GM18499 (cell line): ENCODE results near the gene CCDC60.

Experiments
- ATAC-seq: cut with Tn5 transposase; IDR thresholded peaks from one replicate; pipeline ENCODE4 v1.9.1; 2021; ENCODE audit warnings: moderate number of reproducible peaks; ENCODE audit not compliant: insufficient read depth, unreplicated experiment

The CCDC60 gene, protein sequence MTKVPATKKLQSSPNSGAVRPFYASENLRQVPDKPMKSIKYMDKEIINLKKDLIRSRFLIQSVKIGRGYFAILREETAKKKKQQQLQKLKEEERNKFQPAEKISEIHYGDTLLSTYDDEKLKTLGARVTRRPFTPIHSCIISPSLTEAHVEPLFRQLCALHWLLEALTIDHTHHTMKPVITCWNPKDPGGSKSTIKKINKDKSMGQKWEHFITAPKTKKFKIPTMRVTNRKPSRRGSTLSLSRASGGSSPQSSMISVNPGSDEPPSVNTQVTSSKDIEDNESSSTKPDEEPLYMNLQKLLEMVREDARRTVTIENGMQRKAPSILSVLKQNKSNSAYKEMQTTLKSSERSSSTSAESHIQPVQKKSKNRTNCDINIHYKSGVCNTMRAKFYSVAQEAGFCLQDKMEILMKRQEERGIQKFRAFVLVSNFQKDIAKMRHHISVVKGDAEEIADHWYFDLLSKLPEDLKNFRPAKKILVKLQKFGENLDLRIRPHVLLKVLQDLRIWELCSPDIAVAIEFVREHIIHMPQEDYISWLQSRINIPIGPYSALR

DNA sequence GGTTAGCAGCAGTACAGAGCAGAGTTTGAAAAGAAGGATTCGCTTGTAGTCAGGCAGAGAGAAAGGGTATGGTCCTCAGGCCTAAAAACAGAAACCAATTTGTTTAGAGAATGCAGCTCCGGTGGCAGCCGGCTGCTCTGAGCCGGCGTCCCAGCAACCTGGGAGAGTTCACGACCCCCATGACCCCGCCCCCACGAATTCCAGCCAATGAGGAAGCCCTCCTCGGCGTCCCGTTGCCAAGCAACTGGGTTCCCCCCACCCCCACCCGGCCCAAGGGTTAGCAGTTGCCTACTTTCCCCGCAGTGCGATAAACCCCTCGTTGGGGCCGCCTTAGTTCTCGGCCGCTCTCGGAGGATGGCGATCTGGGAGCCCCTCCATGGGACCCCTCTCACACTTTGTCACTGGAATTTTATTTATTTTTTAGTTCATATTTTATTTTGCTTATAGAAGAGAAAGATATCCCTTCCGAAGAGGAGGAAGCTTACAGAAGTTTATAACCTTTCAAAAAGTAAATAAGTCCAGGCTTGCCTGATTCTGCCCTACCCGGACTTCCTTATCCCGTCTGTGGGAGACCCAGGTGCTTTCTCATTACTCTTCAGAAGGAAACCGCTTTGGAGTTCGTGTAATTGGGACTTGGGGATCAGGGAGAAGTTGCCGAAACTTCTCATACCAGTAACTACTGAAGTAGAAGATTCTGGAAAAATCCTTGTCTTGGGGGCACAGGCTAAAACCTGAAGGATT lies at the start of gene CCDC60:
Gene CCDC60, plus strand, starts transcription at position 300 of the 741 bp plus-strand sequence. CDS start 448 bp downstream, outside the sequence.
- no peak for ATAC-seq

DNA sequence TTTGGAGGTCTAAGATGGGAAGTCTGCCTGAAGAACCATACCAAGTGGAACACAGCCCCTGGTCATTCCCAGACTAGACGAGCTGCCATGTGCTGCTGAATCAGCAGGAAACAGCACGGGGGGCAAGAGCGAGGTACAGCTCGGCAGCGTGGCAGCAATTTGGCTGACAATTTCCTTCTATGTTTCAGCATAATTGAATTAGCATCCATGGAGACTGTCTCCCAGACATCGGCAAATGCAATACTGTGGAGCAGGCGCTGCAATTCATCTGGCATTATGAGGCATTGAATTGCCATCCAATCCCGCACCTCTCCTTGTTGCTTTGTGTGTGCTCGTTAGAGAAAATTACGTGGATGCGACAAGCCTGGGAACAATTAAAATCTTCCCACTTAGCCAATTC lies 46.0 kb upstream of the CCDC60 start:
- no peak for ATAC-seq

DNA sequence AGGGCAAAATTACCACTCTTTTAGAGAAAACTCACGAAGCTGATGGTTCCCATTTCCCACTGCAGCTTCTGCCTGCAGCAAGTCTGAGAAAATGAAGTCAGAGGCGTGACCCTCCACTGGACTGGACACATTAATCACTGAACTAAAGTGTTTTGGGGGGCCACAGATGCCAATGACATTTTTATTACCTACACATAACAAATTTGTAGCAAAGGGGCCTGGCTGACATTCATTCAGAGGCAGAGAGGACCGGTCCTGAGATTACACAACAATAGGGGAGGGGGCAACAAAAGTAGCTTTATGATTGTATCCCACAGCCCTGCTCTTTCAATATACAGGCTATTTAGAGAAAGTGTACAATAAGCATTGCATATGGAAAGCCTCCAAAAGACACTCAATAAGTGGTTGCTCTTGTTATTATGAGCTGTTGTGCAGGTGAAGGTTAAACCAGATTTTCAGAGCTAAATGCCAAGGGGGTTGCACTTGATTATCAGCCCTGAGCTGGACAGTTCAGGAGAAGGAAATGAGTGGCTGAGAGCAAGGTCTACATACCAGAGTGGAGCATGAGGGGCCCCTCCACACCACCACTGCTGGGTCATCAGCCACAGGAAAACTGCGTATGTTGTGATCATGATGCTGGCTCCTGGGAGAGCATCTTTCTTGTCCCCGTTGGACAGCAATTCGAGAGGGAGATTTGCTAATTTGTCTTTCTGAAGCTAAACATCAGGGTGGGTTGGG lies 41.5 kb upstream of the CCDC60 start:
- no peak for ATAC-seq

DNA sequence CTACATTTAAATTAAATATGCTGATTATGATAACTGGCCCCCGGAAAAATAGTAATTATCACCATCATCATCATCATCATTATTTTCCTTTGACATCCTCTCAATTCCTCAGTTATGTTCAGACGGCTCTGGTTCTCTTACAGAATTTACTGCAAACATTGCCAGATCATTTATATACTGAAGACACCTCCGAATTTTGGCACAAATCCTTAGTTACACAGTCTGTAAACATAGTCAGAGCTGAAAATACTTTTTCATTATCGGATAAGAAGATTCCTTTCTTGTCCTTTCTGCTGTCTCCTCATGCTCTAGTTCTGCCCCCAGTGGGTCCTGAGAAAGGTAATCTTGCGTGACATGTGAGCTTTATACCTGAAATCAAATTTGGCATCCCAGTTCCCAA lies 40.3 kb upstream of the CCDC60 start:
- no peak for ATAC-seq

DNA sequence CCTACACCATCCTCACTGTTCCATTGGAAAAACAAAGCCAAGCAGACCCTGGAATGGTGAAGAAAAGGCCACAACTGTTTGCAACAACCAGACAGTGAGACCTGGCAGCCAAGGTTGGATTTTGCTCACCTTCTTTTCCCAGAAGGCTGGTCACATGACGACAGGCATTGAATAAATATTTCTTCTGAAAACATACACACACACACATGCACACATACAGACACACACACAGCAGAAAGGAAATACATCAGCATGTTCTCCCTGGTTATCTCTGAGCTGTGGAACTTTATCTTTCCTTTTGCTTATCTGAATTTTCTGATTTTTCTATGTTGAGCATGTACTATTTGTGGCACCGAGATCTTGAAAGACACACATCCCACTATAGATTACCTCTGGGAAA lies 38.0 kb upstream of the CCDC60 start:
- no peak for ATAC-seq

DNA sequence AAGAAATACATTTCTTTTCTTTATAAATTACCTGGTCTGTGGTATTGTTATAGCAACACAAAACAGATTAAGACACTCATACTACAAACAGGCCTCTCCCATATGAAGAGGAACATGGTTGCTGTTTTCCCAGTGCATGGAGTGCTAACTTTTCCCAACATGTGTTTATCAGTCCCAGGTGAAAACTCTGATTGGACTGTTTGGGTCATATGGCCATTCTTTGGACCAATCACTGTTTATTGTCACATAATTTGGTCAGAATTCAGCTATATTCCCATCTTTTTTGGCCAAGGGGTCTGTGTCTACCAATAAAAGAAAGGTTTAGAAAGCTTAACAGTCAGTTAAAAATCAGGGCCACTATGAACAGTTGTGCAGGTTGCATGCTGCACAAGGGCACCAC lies 35.4 kb upstream of the CCDC60 start:
- no peak for ATAC-seq

DNA sequence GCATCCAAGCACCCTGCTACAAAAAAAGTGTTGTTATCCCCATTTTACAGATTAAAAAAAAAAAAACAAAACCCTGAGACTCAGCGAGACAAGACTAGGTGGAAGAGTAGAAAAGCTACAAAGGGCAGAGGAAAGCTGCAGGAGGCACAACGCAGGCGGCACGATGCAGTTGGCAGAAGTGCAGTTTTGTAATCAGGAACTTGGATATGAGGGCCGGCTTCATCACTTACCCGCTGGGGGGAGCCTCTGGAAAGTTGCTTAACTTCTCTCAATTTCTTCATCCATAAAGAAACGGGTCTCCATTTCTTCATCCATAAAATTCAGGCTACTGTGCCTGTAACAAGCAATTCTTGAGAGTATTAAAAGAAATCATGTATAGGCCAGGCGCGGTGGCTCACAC lies 33.1 kb upstream of the CCDC60 start:
- no peak for ATAC-seq

DNA sequence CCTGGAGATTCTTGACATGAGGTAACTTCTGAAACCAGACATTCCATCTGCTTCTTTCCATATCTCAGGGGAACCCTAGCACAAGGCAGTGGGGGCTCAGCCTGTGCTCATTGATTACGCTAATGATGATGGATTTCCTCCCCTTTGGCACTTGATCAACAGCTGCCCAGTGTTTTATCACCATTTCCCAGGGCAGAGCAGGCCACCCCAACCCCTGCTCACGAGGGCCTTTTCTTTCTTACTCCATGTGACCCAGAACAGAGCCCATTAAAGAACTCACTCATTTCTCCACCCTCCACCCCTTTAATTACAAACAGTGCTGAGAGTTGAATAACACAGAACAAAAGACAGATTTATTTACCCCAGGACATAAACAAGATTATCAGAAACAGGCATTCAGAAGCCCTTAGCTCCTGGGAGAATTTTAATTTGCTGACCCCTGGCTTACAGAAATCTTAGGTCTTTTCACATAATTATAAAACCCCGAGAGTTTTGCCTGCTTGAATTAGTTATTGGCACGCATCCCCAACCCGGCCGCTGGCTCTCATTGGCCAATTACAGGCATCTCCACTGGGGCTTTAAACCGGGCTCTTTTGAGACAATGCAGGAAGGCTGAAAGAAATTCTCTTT lies 32.0 kb upstream of the CCDC60 start:
- no peak for ATAC-seq

DNA sequence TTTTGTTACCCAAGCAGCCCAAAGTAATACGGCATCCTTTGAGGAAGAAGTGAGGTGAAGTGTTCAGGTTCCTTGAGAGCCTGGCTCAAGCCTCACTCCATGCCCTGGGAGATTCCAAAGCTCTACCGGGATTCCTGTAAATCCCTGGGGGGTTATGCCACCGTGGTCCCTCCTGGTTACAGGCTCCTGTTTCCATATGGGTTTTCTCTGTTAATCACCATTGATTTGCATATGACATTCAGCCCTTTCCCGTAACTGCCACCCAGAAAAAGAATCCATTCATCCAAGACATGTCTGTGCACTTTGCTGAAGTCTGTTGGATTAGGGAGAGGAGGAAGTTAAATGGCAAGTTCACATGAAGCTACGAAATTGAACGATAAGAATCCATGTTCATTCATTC lies 27.9 kb upstream of the CCDC60 start:
- ATAC-seq = no peak

DNA sequence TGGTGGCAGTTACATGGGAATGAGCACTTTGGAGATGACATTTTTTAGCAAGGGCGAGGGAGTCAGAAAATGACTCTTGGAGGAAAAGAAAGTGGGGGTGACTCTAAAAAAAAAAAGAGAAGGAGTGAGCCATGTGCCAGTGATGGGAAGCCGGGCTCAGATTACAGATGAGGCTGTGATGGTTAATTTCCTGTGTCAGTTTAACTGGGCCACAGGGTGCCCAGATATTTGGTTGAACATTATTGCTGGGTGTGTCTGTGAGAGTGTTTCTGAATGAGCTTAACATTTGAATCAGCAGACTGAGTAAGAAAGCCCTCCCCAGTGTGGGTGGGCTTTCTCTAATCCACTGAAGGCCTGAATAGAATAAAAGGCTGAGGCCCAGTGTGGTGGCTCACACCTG lies 26.8 kb upstream of the CCDC60 start:
- no peak for ATAC-seq

DNA sequence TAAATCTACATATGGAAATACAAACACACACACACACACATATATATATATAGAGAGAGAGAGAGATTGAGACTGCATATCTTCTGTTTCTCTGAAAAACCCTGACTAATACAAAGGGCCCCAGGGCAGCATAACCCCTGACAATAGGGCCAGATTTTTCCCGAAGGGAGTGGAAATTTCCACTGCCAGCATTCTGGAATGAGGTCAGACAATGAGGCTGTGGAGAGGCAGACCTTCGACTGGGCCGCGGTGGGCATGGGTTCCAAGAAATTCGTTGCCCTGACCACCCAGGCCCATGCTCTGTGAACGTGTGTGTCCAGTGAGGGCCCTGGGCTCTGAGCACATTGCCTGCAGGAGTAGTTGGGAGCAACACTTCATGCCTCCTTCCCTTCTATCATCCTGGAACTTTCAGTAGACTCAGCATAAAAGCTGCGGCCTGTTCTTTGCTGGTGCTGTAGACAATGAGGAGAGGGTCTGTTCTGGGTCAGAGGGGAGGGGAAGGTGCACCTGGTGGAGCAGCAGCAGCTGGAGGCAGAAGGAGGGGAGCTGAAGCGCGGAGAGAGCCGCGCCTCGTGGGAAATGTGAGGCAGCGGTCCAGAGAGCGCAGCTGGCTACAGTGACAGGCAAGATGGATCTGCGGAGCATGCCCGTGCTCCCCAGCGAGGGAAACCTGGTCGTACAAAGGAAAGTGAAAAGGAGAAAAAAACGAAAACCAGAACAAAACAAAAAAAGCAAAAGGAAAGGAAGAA lies 25.6 kb upstream of the CCDC60 start:
- ATAC-seq = no peak

DNA sequence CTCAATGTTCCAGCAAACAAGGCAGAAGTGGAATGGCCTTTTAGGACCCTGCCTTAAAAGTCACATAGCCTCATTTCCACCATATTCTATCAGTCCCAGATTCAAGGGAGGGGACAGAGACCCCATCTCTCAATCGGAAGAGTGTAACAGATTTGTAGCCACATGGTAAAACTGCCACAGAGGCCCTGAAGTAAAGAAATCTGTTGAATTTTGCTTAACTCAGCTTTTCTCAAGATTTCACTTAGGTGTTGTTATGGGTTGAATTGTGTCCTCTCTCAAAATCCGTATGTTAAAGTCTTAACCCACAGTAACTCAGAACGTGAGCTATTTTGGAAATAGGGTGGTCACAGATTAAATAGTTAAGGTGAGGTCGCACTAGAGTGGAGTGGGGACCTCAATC lies 22.7 kb upstream of the CCDC60 start:
- ATAC-seq = no peak

DNA sequence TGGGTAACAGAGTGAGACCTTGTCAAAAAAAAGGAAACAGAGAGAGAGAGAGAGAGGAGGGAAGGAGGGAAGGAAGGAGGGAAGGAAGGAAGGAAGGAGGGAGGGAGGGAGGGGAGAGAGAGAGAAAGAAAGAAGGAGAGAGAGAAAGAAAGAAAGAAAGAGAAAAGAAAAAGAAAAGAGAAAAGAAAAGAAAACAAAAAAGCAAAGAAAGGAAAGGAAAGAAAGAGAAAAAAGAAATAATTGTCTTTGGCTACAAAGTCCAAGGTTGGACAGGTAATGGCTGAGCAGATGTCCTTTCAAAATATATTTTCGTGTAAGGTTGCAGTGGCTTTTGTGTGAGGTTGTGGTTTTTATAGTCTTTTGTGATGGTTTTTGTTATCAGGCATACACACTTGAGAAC lies 21.6 kb upstream of the CCDC60 start:
- no peak for ATAC-seq

DNA sequence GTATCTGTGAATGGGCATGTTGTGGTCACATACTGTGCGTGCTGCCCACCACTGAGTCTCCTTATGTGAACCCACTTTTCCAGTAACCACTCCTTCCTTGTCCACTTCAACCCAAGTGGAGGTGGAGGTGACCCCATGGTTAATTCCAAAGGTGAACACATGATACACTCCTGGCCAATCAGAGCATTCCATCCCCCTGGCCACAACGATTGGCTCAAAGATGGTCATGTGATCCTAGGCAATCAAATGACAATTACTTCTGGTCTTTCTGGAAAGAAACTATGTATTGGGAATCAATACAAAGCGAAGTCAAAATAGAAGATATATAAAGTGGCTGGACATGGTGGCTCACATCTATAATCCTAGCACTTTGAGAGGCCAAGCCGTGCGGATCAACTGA lies 20.2 kb upstream of the CCDC60 start:
- ATAC-seq = no peak

DNA sequence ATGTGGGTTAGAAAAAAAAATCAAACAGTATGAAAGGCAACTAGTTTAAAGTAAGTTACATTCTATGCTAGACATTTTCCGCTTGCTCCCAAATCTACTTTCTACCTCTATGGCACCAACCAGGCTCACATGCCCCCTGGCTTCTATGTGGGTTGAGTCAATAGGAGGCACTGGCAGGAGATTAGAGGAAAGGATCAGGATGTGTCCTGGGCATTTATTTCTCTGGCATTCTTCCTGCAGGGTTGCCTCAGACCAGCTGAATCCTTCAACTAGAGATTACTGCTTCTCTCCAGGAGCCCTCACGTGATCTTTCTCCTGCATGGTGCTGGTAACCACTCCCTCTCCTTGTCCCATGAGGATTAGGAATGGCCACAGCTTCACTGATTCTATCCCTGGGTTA lies 14.9 kb upstream of the CCDC60 start:
- no peak for ATAC-seq

DNA sequence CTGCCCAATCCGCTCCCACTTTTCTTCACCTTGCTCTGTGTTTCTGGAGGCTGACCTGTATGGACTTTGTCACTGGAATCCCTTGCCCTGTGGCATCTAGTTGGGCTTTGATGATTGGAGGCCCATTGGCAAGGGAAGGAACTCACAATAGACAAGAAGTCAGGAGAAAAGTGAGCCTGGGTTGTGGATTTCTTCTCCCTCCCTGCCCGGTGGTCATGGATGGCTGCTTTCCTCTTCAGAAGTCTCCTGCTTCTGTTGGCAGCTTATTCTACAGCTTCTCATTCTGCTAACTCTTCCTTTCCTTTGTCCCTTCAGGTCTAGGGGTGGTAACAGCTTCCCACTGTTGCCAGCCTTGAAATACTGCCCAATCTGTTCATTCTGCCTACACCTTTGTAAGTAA lies 13.9 kb upstream of the CCDC60 start:
- ATAC-seq = no peak

DNA sequence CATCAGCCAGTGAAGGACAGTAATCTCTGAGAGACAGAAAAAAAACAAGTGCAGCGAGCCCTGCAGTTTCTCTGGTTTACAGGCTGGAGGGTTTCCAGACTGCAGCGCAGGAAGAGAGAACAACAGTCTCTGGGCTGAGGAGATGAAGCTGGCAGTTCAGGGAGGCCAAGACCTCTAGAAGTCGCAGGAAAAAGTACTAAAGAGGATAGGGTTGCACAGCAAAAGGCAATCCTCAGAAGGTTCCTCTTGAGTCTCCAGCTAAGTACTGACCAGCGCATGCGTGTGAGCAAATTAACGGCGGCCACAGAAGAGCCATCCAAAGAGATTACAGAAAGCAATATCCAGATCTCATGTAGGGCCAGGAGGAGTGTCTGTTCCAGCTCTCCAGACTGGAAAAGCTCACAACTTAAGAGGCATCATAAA lies 12.2 kb upstream of the CCDC60 start:
- ATAC-seq = no peak

DNA sequence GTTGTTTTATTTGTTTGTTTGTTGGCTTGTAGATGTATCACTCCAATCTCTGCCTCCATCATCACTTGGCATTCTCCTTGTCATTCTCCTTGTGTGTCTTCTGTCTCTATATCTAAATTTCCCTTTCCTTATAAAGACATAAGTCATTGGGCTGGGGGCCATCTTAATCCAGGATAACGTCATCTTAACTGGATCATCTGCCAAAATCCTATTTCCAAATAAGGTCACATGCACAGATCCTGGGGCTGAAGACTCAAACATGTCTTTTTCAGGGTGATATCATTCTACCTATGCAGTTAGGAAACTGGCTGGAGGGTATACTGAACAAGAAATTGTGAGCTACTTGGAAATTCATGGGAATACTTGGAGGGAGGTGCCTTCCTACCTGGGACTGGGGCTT lies 8.7 kb upstream of the CCDC60 start:
- no peak for ATAC-seq

DNA sequence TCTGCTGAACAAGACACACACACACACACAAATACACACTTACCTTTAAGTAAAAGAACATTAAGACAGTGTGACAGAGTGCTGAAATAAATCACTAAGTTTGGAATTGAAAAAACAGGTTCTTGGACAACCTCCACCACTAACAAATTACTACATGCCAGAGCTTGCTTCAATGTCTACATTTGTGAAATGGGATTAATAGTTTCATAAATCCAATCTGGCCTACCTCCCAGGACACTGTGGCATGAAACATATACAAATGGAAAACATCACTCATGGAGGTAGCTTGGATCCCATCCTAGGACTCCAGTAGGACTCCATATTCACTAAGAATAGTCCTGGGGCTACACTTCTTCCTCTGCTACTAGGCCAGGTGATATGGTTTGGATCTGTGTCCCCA lies 8.2 kb upstream of the CCDC60 start:
- no peak for ATAC-seq

DNA sequence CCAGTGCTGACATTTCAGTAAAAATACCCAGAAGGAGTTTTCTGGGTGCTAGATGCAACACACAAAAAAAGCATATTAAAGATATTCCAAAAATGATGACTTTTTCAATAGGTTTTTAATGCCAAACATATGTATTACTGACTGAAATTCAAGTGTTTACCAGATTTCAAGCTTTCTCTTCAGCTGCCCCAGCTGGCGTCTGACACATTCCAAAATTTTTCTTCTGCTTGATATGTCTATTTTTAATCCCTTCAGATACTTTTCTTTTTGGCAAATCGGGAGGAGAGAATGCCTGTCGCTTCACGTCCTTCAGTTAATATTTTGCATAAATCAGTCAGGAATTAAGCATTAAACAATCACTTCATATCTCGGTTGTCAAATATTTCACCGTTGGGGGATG lies 7.1 kb upstream of the CCDC60 start:
- ATAC-seq = no peak
